ENCODE data around the gene CD180. TPM values are rescaled to one million over a fixed set of nuclear protein-coding genes. Genes with fewer than 3 reads are reported as not detected.

The CD180 gene
- total RNA-seq, 1 experiment from 2014 or later = not detected

DNA sequence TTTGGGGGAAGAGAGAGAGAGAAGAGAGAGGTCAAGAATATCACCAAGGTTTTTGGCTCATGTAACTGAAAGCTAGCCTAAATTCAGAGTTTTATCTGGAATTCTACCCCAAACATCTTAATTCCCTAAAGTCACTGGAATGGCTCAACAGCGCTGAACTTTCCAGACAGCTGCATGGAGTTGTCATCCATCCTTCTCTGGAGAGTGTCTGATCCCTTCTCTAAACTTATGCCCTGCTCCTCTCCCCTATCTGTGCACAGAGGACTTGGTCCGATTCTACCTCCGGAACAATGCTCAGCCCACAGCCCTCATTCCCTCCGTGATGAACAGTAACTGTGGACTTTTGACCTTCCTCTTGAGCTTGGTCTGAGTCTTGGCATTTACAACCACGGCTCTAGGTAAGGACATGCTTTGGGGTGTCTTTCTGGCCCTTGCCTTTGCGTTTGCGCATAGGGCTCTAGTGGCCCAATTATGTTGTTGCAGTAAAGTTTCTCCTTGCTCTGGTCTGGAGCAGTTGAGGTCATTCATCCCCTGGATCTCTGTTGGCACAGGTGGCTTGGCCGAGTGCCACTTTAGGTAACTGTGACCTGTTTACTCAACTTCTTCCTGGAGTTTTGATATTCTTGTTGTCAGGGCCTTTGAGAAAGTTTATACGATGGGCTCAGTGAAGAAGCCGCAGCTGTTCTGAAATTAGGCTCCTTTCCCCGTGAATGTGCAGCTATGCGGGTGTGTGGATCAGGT is 18.3 kb upstream of the CD180 start:
- no peak overlapping the region for H3K4me3 ChIP-seq (ENCODE audit: low read depth, low read length)
- no peaks in the 10 kb centered on the region for H3K9me3 ChIP-seq
- Mint-ChIP-seq H3K36me3 (ENCODE audit: insufficient read depth, unreplicated experiment) (no peaks in the 10 kb centered on the region), H3K4me3 (ENCODE audit: unreplicated experiment) (no peak overlapping the region), H3K27ac (ENCODE audit: unreplicated experiment) (no peak overlapping the region), H3K4me1 (ENCODE audit: low read depth, unreplicated experiment) (no peaks in the 10 kb centered on the region), H3K27me3 (ENCODE audit: insufficient read depth, unreplicated experiment) (no peaks in the 10 kb centered on the region), H3K9me3 (ENCODE audit: unreplicated experiment) (no peaks in the 10 kb centered on the region)
- intact Hi-C loops (cut with micrococcal nuclease; ENCODE audit: unreplicated experiment) = no loop called here
- no peaks in the 10 kb centered on the region for H3K27me3 ChIP-seq (replicated peaks; ENCODE audit: control insufficient read depth, insufficient read depth, low read length)
- no peaks in the 10 kb centered on the region for H3K4me1 ChIP-seq
- POLR2A ChIA-PET = no interaction called here
- CTCF ChIA-PET = no interaction called here
- H3K36me3 ChIP-seq (ENCODE audit: control insufficient read depth, insufficient read depth, low read length) = no peaks in the 10 kb centered on the region
- TF ChIP-seq, protein P1, sequence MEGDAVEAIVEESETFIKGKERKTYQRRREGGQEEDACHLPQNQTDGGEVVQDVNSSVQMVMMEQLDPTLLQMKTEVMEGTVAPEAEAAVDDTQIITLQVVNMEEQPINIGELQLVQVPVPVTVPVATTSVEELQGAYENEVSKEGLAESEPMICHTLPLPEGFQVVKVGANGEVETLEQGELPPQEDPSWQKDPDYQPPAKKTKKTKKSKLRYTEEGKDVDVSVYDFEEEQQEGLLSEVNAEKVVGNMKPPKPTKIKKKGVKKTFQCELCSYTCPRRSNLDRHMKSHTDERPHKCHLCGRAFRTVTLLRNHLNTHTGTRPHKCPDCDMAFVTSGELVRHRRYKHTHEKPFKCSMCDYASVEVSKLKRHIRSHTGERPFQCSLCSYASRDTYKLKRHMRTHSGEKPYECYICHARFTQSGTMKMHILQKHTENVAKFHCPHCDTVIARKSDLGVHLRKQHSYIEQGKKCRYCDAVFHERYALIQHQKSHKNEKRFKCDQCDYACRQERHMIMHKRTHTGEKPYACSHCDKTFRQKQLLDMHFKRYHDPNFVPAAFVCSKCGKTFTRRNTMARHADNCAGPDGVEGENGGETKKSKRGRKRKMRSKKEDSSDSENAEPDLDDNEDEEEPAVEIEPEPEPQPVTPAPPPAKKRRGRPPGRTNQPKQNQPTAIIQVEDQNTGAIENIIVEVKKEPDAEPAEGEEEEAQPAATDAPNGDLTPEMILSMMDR (IDR thresholded peaks at IDR 0.05; ENCODE audit: insufficient read depth in 1 of 2, low read depth in 1 of 2, low read length in 1 of 2, severe bottlenecking in 1 of 2, unreplicated experiment in 1 of 2) = no peak
- DNase-seq = no peak
- no TSS peak for BruUV-seq (replicated peaks)

DNA sequence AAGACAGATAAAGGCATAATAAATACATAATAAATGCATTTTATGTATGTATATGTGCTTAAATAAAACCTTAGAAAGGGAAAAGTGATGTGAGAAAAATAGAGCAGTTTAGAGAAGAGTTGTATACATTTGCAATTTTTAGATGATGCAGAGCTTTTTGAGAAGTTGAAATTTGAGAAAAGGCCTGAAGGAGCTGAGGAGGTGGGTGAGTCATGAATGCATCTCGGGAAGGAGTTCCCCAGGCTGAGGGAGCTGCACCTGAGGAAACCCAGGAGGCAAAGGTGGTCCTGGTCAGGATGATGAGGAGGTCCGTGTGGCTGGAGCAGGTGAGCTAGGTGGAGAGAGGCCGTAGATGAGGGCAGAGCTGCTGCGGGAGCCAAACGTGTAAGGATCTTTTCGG is 17.4 kb upstream of the CD180 start:
- Mint-ChIP-seq H3K4me1 (ENCODE audit: low read depth, unreplicated experiment) (no peaks in the 10 kb centered on the region), H3K9me3 (ENCODE audit: unreplicated experiment) (no peaks in the 10 kb centered on the region), H3K36me3 (ENCODE audit: insufficient read depth, unreplicated experiment) (no peaks in the 10 kb centered on the region), H3K27me3 (ENCODE audit: insufficient read depth, unreplicated experiment) (no peaks in the 10 kb centered on the region), H3K4me3 (ENCODE audit: unreplicated experiment) (no peak overlapping the region), H3K27ac (ENCODE audit: unreplicated experiment) (no peak overlapping the region)
- intact Hi-C loops (cut with micrococcal nuclease; ENCODE audit: unreplicated experiment) = no loop called here
- no peak overlapping the region for H3K4me3 ChIP-seq (ENCODE audit: low read depth, low read length)
- no peaks in the 10 kb centered on the region for H3K4me1 ChIP-seq
- TF ChIP-seq, protein P1 (IDR thresholded peaks at IDR 0.05; ENCODE audit: insufficient read depth in 1 of 2, low read depth in 1 of 2, low read length in 1 of 2, severe bottlenecking in 1 of 2, unreplicated experiment in 1 of 2) = no peak
- no peak for DNase-seq
- ChIA-PET CTCF (no interaction called here), POLR2A (no interaction called here)
- H3K9me3 ChIP-seq = no peaks in the 10 kb centered on the region
- H3K36me3 ChIP-seq (ENCODE audit: control insufficient read depth, insufficient read depth, low read length) = no peaks in the 10 kb centered on the region
- H3K27me3 ChIP-seq (replicated peaks; ENCODE audit: control insufficient read depth, insufficient read depth, low read length) = no peaks in the 10 kb centered on the region
- BruUV-seq (replicated peaks) = no TSS peak

DNA sequence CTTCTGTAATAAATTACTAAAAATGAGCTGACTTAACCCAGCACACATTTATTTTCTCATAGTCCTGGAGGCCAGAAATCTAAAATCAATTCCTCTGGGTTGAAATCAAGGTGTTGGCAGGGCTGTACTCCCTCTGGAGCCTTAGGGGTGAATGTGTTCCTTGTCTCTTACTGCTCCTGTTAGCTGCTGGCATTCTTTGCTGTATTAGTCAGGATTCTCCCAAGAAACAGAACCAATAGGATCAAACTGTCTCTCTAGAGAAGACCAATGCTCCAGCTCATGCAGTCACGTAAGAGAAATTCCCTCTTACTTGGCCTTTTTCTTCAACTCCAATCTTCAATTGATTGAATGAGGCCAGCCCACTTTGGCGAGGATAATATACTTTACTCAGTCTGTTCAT is 15.3 kb upstream of the CD180 start:
- ChIA-PET POLR2A (no interaction called here), CTCF (no interaction called here)
- Mint-ChIP-seq H3K4me1 (ENCODE audit: low read depth, unreplicated experiment) (peaks cover 8% of the 10 kb centered on the region), H3K27me3 (ENCODE audit: insufficient read depth, unreplicated experiment) (no peaks in the 10 kb centered on the region), H3K9me3 (ENCODE audit: unreplicated experiment) (no peaks in the 10 kb centered on the region), H3K27ac (ENCODE audit: unreplicated experiment) (no peak overlapping the region), H3K4me3 (ENCODE audit: unreplicated experiment) (no peak overlapping the region), H3K36me3 (ENCODE audit: insufficient read depth, unreplicated experiment) (no peaks in the 10 kb centered on the region)
- Histone ChIP-seq H3K4me3 (ENCODE audit: low read depth, low read length) (no peak overlapping the region), H3K27me3 (replicated peaks; ENCODE audit: control insufficient read depth, insufficient read depth, low read length) (no peaks in the 10 kb centered on the region), H3K4me1 (no peaks in the 10 kb centered on the region), H3K36me3 (ENCODE audit: control insufficient read depth, insufficient read depth, low read length) (no peaks in the 10 kb centered on the region), H3K9me3 (no peaks in the 10 kb centered on the region)
- intact Hi-C loops (cut with micrococcal nuclease; ENCODE audit: unreplicated experiment) = no loop called here
- DNase-seq = no peak
- TF ChIP-seq, protein P1 (IDR thresholded peaks at IDR 0.05; ENCODE audit: insufficient read depth in 1 of 2, low read depth in 1 of 2, low read length in 1 of 2, severe bottlenecking in 1 of 2, unreplicated experiment in 1 of 2) = no peak
- no TSS peak for BruUV-seq (replicated peaks)

Measured in Caco-2 (cell line).